Posterior cingulate gyrus (tissue), 11 donors: ENCODE measurements around the gene IL17D.
"Not testable (repeated sequence)": the region's sequence is repeated elsewhere in the genome, so short reads cannot be mapped to it uniquely, and the experiment has no call there.

ENCODE experiments used
- DNase-seq, 10 donors: peaks; one replicate each; pipeline versions ENCODE4 v3.0.0 to v3.0.0-alpha.2; 2020 to 2021; ENCODE audit warnings: mixed read lengths in 3 of 10
- intact Hi-C: fragments of 100-400 bp; cut with DNase I; formaldehyde crosslinking; loops from one replicate; pipeline ENCODE4 v1.15.1; 2023

IL17D gene

DNA sequence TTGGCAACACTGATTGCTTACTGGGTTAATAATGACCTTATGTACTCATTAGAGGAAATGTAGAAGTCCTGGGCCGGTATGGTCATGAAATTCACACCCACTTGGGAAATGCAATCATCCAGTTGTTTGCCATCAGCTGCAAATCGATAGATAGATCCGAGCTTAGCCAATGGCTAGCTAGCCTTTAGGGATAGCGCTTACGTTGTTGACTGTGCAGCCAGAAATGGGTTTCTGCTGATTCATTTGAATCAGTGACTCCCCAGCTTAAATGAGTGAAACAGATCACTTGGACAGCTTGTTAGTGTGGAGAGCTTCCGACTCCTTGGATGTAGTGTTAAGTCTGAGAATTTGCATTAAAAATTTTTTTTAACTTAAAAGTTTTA lies 11.8 kb downstream of the IL17D start:
- no peak for DNase-seq
- intact Hi-C loops, result no loop called here

DNA sequence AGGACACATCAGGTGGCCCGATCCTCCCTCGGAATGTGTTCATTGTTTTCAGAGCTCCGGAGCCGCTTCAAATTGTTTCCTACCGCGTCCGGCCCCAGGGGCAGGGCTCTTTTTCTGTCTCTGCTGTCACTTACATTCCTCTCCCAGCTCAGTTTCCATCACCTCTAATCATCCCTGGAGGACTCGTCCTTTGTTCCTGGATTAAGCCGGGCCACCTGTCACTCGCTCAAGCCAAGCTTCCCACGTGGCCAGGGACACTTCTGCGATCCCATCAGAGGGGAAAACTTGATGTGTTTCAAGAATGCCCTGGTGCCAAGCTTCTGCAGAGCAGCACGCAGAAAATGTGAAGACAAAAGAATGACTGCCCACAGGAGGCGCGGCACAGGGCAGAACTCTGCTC lies 13.5 kb downstream of the IL17D start:
- DNase-seq, result peak in 1 of 10 donors; percentile 39
- intact Hi-C loops, result no loop called here

DNA sequence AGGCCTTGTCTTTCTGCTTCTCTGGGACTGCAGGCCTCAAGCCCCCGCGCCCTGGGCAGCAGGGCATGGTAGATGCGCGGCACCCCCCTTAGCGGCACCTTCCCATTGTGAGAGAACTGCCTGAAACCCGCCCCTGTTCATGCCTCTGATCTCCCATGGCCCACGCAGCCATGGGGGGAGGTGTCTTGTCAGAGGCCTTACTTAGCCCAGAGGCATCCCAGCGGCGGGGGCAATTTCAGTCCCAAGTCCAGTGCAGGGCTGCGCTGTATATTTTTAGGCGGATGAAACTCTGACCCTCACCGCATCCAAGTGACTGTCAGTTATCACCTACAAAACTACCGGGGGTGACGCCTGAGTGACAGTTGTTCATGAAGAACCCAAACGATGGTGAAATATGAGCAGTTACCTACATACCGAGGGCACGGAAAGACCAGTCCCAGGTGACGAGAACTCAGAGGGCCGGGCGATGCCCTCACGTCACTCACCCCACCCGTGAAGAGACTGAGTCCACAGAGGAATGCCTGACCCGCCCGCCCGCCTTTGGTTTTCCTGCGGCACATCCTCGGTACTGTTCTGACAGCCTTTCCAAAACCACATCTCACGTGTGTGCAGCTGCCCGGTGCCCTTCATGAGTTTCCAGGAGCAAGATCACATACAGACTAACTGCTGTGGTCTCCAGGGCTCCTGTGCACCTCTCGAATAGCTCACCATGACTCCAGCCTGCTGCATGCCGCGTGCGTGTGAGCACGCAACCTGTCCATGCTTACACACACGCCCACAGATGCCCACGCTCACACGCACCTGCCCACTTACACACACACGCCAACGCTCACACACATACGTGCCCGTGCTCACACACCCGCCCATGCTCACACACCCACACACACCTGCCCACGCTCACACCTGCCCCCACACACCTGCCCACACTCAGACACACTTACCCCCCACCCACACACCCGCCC lies 14.4 kb downstream of the IL17D start:
- intact Hi-C loops, result no loop called here
- no peak for DNase-seq

DNA sequence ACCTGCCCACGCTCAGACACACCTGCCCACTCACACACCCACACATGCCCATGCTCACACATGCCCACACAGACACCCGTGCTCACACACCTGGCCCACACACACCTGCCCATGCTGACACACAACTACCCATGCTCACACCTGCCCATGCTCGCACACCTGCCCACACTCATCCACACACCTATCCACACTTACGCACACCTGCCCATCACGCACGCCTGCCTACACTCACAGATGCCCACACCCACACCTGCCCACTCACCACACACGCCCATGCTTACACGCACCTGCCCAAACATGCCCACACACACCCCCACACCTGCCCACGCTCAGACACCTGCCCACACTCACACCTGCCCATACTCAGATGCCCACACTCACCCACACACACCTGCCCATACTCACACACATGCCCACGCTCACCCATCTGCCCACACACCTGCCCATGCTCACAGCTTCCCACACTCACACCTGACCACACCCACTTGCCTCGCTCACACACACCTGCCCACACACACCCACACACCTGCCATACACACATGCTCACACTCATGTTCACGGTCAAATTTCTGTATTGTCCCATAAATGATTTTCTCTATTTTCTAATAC lies 15.6 kb downstream of the IL17D start:
- DNase-seq, result peak in 1 of 10 donors; percentile 62
- intact Hi-C loops, result no loop called here

DNA sequence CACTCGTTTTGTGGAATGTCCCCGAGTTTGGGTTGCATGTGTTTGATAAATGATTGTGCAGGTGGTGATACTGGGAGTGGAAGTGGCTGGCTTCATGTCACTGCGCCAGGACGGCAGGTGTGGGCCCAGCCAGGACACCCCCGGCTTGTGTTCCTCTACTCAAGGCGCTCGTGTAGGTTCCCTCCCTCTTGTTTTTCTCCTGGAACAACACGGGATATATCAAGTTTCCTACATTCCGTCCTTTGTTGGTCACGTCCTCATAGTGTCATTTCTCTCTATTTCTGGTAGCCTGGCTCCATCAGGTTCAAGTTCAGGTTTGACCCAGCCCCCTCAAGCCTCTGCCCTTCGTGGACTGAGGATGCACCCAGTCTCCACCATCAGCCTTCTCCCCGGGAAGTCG lies 16.3 kb downstream of the IL17D start:
- intact Hi-C loops, result no loop called here
- DNase-seq, result no peak

DNA sequence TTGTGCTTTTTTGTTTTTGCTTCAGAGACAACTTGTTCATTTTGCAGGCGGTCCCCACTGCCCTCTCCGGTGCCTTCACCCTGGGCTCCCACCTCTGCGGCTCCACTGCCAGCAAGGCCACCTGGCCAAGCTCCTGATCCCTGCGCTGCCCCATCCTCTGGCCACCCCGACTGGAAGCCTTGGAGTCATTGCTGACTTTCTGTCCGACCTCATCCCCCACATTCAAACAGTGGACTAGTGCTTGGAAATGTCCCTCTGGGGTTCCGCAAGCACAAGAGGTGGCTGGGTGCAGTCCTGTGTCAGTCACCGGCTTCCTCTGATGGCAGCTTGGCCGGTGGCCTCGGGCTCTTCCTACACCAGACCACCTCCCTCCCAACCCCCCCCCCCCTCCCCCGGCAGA lies 17.0 kb downstream of the IL17D start:
- peak in 1 of 10 donors; percentile 73 for DNase-seq
- intact Hi-C loops, result no loop called here

DNA sequence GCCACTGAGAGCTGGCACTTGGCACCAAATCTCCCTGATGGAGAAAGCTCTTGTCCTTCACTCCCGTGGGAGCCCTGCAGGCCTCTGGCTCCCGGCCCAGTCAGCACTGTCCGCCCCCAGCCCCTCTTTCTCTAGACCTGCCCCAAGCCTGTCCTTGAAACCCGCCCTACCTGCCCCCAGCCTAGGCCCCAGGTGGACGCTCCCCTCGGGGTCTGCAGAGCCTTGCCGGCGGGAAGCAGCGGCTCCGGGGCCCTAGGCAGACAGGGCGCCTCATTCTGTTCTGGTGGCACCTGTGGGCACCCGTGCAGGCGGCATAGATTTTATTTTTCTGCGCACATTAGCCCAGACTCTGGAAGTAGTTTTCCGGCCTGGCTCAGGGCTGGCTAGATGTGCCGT lies 17.6 kb downstream of the IL17D start:
- intact Hi-C loops, result no loop called here
- peak in 1 of 10 donors; percentile 79 for DNase-seq

DNA sequence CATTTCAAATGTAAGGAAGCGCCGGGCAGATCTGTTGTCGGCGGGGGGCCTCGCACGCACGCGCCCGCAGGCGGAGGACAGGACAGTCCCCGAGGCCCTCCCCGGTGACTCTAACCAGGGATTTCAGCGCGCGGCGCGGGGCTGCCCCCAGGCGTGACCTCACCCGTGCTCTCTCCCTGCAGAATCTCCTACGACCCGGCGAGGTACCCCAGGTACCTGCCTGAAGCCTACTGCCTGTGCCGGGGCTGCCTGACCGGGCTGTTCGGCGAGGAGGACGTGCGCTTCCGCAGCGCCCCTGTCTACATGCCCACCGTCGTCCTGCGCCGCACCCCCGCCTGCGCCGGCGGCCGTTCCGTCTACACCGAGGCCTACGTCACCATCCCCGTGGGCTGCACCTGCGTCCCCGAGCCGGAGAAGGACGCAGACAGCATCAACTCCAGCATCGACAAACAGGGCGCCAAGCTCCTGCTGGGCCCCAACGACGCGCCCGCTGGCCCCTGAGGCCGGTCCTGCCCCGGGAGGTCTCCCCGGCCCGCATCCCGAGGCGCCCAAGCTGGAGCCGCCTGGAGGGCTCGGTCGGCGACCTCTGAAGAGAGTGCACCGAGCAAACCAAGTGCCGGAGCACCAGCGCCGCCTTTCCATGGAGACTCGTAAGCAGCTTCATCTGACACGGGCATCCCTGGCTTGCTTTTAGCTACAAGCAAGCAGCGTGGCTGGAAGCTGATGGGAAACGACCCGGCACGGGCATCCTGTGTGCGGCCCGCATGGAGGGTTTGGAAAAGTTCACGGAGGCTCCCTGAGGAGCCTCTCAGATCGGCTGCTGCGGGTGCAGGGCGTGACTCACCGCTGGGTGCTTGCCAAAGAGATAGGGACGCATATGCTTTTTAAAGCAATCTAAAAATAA lies 18.2 kb downstream of the IL17D start:
- intact Hi-C loops, result no loop called here
- peak in 5 of 10 donors; percentile 42 to 92 (median 61) for DNase-seq

DNA sequence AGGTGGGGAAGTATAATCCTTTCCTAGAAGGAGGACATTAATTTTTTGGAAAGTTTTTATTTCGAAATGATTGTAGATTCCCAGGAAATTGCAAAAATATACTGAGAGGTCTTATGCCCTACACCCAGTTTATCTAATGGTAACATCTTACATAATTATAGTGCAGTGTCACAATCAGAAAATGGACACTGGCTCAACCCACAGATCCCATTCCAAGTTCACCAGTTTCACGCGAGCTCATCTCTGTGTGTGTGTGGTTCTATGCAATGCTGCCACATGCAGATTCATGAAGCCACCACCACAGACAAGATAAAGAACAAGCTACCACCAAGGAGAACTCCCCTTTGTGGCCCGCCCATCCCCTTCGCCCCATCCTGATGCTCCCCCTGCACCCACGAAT lies 24.4 kb downstream of the IL17D start:
- DNase-seq, result no peak
- intact Hi-C loops, result no loop called here

DNA sequence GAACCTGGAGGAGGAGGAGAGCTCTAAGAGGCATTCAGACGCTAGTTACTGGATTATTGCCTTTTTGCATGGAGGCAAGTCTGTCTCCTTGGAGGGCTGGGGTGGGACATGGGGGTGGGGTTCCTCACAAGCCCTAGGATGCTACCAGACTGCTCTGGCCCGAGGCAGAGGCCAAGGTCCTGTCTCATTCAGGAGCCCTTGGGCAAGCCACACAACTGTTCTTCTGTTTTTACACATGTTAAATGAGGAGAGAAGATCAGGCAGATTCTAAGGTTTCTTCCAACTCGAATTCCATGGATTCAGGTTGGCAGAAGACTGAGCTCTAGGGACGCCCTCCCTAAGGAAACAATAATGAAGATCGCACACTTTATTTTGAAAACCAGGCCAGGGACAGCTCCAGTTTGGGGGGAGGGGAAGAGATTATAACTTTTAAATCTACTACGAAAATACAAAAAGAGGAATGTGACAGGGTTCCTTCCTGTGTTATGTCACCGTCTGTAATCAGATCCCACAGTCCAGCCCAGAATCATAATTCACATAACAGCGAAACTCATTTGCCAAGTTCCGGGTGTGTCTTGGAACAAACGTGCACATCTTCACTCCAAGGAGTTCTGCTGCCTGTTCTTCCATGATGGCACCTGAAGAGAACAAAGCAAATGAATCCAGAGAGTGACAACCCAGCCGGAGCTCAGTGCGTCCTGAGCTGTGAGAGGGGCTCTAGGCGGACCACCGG lies 25.2 kb downstream of the IL17D start:
- peak in 1 of 10 donors; percentile 33 for DNase-seq
- intact Hi-C loops, result no loop called here

DNA sequence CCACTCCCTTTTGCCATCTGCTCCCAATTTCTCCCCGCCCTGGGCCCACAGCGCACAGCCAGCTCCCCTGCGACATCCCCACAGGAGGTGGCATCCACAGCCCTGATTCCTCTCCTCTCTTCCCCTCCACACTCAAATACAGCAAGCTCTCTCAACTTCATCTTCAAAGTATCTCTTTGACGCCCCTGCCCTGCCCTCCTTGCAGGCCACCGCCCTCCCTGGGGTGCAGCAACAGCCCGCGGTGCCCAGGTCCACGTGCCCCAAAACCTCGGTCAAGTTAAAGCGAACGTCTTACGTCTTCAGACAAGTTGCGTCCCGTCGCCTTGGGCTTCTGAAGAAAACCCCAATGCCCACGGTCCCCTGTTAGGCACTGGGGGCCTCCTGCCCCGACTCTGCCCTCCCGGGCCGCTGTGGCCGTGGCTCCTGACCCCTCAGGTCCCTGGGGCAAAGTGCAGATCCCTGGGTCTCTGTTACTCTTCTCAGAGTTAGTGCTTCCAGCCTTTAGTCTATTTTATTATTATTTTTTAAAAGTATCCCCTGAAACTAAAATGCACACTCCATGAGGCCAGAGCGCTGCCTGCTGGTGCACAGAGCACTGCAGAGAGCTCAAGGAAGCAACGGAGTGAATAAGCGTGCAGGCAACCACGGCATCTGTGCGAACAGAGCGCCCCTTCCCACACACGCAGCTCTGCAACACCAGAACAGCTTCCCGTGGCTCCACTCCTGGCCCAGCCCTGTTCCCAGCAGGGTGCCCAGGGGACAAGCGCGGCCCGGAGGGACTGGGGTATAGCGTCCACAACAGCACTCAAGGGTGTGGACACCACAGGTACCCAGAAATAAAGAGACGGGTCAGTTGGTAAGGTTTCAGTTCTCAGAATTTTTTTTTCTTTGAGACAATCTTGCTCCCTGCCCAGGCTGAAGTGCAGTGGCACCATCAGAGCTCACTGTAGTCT lies 26.4 kb downstream of the IL17D start:
- DNase-seq, result peak in 1 of 10 donors; percentile 70
- intact Hi-C loops, result no loop called here

DNA sequence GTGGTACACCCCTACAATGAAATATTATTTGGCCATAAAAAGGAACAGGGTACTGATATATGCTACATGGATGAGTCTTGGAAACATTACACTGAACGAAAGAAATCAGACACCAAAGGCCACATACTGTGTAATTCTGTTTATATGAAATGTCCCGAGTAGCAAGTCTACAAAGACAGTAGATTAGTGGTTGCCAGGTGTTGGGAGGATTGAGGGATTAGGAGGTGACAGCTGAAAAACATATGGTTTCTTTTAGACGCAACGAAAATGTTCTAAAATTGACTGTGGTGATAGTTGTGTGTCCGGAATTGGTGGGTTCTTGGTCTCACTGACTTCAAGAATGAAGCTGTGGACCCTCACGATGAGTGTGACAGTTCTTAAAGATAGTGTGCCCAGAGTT lies 35.1 kb downstream of the IL17D start:
- no peak for DNase-seq

DNA sequence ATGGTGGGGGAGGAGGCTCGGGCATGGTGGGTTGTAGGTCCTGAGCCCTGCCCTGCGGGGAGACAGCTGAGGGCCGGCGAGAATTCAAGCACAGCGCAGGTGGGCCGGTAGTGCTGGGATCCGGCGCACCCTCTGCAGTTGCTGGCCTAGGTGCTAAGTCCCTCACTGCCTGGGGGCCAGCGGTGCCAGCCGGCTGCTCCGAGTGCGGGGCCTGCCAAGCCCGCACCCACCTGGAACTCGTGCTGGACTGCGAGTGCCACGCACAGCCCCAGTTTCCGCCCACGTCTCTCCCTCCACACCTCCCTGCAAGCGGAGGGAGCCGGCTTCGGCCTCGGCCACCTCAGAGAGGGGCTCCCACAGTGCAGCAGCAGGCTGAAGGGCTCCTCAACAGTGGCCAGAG lies 36.5 kb downstream of the IL17D start:
- DNase-seq, result peak in 1 of 10 donors; percentile 79
- intact Hi-C loops, result no loop called here

More for the DNA sequence above, 35.1 kb downstream of the IL17D start:
- intact Hi-C loops, result no loop called here

DNA sequence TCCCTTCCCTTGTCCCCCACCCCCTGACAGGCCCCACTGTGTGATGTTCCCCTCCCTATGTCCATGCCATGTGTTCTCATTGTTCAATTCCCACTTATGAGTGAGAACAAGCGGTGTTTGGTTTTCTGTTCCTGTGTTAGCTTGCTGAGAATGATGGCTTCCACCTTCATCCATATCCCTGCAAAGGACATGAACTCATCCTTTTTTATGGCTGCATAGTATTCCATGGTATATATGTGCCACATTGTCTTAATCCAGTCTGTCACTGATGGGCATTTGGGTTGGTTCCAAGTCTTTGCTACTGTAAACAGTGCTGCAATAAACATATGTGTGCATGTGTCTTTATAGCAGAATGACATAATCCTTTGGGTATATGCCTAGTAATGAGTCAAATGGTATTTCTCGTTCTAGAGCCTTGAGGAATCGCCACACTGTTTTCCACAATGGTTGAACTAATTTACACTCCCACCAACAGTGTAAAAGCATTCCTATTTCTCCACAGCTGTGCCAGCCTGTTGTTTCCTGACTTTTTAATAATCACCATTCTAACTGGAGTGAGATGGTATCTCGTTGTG lies 40.4 kb downstream of the IL17D start:
- DNase-seq, intact Hi-C loops: not testable (repeated sequence)

DNA sequence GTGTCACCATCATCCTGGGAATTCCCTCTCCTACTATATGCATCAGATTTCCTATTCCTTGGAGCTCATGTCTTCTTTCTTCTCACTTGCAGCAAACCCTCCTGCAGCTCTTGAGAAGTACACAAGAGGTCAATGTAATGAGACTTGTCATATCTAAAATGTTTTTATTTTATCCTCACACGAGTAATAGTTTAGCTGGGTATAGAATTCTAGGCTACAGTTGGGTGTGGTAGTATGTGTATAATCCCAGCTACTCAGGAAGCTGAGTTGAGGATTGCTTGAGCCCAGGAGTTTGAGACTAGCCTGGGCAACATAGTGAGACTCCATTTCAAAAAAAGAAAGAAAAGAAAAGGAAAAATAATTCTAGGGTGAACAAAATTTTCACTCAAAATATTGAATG lies 45.9 kb downstream of the IL17D start:
- intact Hi-C loops, result no loop called here
- no peak for DNase-seq

DNA sequence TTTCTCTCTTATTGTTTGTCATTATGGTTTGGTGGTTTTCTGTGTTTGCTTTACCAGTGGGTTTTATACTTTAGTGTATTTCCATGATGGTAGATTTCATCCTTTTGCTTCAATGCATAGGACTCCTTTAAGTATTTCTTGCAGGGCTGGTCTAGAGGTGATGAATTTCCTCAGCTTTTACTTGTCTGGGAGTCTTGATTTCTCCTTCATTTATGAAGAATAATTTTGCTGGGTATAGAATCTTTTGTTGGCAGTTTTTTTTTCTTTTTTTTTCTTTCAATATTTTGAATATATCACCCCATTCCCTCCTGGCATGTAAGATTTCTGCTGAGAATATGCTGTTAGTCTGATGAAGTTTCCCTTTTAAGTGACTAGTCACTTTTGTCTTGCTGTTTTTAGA lies 50.5 kb downstream of the IL17D start:
- intact Hi-C loops, result no loop called here
- no peak for DNase-seq

DNA sequence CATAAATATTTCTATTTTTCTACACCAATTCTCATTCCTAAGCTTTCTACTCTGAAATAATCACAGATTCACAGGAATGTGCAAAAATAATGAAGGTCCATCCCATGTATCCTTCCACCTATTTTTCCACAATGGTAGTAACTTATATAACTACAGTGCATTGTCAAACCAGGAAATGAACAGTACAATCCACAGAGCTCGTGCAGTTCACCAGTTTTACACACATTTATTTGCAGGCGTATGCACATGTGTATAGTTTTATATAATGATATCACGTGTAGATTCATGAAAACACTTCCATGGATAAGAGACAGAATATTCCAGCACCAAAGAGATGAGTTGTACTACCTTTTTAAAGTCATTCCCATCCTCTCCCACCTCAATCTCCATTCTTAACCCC lies 57.4 kb downstream of the IL17D start:
- intact Hi-C loops, result no loop called here
- DNase-seq, result no peak

DNA sequence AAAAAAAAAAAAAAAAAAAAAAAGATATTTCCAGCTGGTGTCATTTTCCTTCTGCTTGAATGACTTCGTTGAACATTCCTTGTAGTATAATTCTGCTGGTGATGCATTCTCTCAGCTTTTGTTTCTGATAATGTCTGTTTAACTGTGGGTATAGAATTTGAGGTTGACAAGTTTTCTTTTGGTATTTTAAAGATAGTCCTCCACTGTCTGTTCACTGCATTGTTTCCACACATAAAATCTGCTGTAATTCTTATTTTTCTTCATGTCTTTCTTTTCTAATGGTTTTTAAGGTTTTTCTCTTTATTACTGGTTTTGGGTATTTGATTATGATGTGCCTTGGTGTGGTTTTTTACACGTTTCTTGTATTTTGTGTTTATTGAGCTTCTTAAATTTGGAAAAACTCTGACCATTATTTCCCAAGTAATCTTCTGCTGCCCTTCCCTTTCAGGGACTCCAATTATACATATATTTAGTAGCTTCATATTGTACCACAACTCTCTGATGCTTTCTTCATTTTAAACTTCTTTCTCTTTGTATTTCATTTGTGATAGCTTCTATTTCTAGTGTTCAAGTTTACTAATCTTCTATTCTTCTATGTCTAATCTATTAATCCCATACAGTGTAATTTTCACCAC lies 63.9 kb downstream of the IL17D start:
- intact Hi-C loops, result no loop called here

More for the DNA sequence above, 63.9 kb downstream of the IL17D start:
- no peak for DNase-seq
